A549 (cell line): ENCODE results near the gene ARHGEF16. TPM values are rescaled to one million over a fixed set of nuclear protein-coding genes. Genes with fewer than 3 reads are reported as not detected.

ENCODE experiments used
- ATAC-seq, 2 experiments: fragments of 200-7000 bp in 1 of 2; fragments of >200 bp in 1 of 2; cut with Nextera tagmentation in 1 of 2; cut with Tn5 transposase in 1 of 2; 3 replicates each; pipeline versions ENCODE4 v1.8.0 to v1.9.1; 2018 to 2020; ENCODE audit warnings: mild to moderate bottlenecking in 1 of 2, moderate library complexity in 1 of 2
- CTCF ChIA-PET: fragments of 300-600 bp; sonication (Branson Sonifier 250); formaldehyde crosslinking; extraction: SDS; loops from one replicate; lab custom pipeline; 2021; ENCODE audit warnings: antibody characterized with exemption, inconsistent platforms; lab: Yijun Ruan, JAX
- POLR2A ChIA-PET: fragments of 350-600 bp; formaldehyde crosslinking; extraction: SDS; loops from one replicate; lab custom pipeline; 2021; ENCODE audit warnings: antibody characterized with exemption, inconsistent platforms; lab: Yijun Ruan, JAX
- DNase-seq, 2 experiments: peaks; one replicate each; pipeline versions ENCODE4 v3.0.0 to v3.0.0-alpha.2; 2011 to 2016; ENCODE audit warnings: low read depth in 1 of 2, low spot score in 1 of 2
- FAIRE-seq: peaks from 2 replicates; lab custom pipeline; 2011; peaks lifted over from hg19 to GRCh38; lab: Jason Lieb, UNC
- H3K27ac ChIP-seq, 2 experiments: fragments of >200 bp; sonication (Bioruptor Twin); formaldehyde crosslinking; 3 replicates each; pipeline ENCODE4 v1.5.1; 2016 to 2017
- H3K4me1 ChIP-seq: fragments of >200 bp; sonication (Bioruptor Twin); formaldehyde crosslinking; 3 replicates; pipeline ENCODE4 v1.6.1; 2016
- H3K4me2 ChIP-seq: fragments of >200 bp; sonication (Bioruptor Twin); formaldehyde crosslinking; 3 replicates; pipeline ENCODE4 v1.6.1; 2016
- H3K4me3 ChIP-seq: fragments of >200 bp; sonication (Bioruptor Twin); formaldehyde crosslinking; 3 replicates; pipeline ENCODE4 v1.5.1; 2016
- H3K9me3 ChIP-seq: fragments of >200 bp; sonication (Bioruptor Twin); formaldehyde crosslinking; 3 replicates; pipeline ENCODE4 v1.6.1; 2016
- CEBPB ChIP-seq, 2 experiments: fragments of >200 bp in 1 of 2; sonication (Bioruptor Twin) in 1 of 2; formaldehyde crosslinking in 1 of 2; IDR thresholded peaks; 2 replicates each; pipeline ENCODE4 v1.6.1; 2012 to 2016
- ELK1 ChIP-seq: fragments of 150-350 bp; IDR thresholded peaks from 2 replicates; pipeline ENCODE4 v1.6.1; 2014; ENCODE audit warnings: low read depth, mild to moderate bottlenecking, low read length
- FOSL2 ChIP-seq, 2 experiments: fragments of 450-650 bp in 1 of 2; fragments of >200 bp in 1 of 2; sonication (Bioruptor Twin) in 1 of 2; formaldehyde crosslinking; IDR thresholded peaks; 2 replicates each; pipeline versions ENCODE4 v1.5.0 to v1.6.1; 2016 to 2020; ENCODE audit warnings: mild to moderate bottlenecking in 1 of 2, moderate library complexity in 1 of 2
- GATA3 ChIP-seq: IDR thresholded peaks from 2 replicates; pipeline ENCODE4 v1.6.1; 2012; ENCODE audit warnings: borderline replicate concordance
- HDAC2 ChIP-seq: fragments of 200-600 bp; sonication (generic); IDR thresholded peaks from 2 replicates; pipeline ENCODE4 v1.6.1; 2016
- HEYL ChIP-seq: fragments of 250-450 bp; sonication (Bioruptor Pico); IDR thresholded peaks from 2 replicates; pipeline ENCODE4 v1.8.0; 2021; ENCODE audit warnings: mild to moderate bottlenecking, moderate library complexity
- HOXB5 ChIP-seq: fragments of 250-450 bp; sonication (Bioruptor Pico); IDR thresholded peaks from 2 replicates; pipeline ENCODE4 v1.5.0; 2020; ENCODE audit warnings: mild to moderate bottlenecking, moderate library complexity
- KDM1A ChIP-seq: fragments of 200-600 bp; sonication (generic); IDR thresholded peaks from 2 replicates; pipeline ENCODE4 v1.6.1; 2016; ENCODE audit warnings: low read depth, mild to moderate bottlenecking
- MAZ ChIP-seq: fragments of 150-350 bp; IDR thresholded peaks from 2 replicates; pipeline ENCODE4 v1.6.1; 2014; ENCODE audit warnings: antibody characterized with exemption, low read depth, low read length, borderline replicate concordance
- MYC ChIP-seq: IDR thresholded peaks from 2 replicates; pipeline ENCODE4 v1.6.1; 2012; ENCODE audit warnings: mild to moderate bottlenecking, inconsistent platforms, low read length, improper control_type of control experiment, borderline replicate concordance
- NR3C1 ChIP-seq: fragments of >200 bp; sonication (Bioruptor Twin); formaldehyde crosslinking; IDR thresholded peaks from 3 replicates; pipeline ENCODE4 v1.6.1; 2017
- PBX3 ChIP-seq: IDR thresholded peaks from 2 replicates; pipeline ENCODE4 v1.6.1; 2012
- POLR2A ChIP-seq: IDR thresholded peaks from 2 replicates; pipeline ENCODE4 v1.6.1; 2012; ENCODE audit warnings: mild to moderate bottlenecking, low read length
- RAD21 ChIP-seq, 2 experiments: fragments of >200 bp in 1 of 2; sonication (Bioruptor Twin) in 1 of 2; formaldehyde crosslinking in 1 of 2; IDR thresholded peaks in 1 of 2; conservative IDR thresholded peaks in 1 of 2; 2 replicates in 1 of 2; 3 replicates in 1 of 2; pipeline ENCODE4 v1.6.1; 2012 to 2018; ENCODE audit warnings: inconsistent platforms in 1 of 2
- RARB ChIP-seq: fragments of 250-450 bp; sonication (Bioruptor Pico); IDR thresholded peaks from 2 replicates; pipeline ENCODE4 v1.8.0; 2021; ENCODE audit warnings: mild to moderate bottlenecking, moderate library complexity
- REST ChIP-seq: fragments of 200-600 bp; sonication (generic); IDR thresholded peaks from 2 replicates; pipeline ENCODE4 v1.6.1; 2016; ENCODE audit warnings: antibody characterized with exemption, mild to moderate bottlenecking, moderate library complexity
- TP53 ChIP-seq: fragments of 250-450 bp; sonication (Bioruptor Pico); IDR thresholded peaks from 2 replicates; pipeline ENCODE4 v1.5.0; 2021; ENCODE audit warnings: mild to moderate bottlenecking, moderate library complexity
- ZNF302 ChIP-seq: fragments of 250-450 bp; sonication (Bioruptor Pico); IDR thresholded peaks from 2 replicates; pipeline ENCODE4 v1.9.0; 2021; ENCODE audit warnings: inconsistent platforms, mild to moderate bottlenecking, moderate library complexity
- ZSCAN20 ChIP-seq: fragments of 250-450 bp; sonication (Bioruptor Pico); IDR thresholded peaks from 2 replicates; pipeline ENCODE4 v1.8.0; 2022; ENCODE audit warnings: mild to moderate bottlenecking, moderate library complexity
- WGBS: methylation state at CpG from one replicate; pipeline ENCODE4 v1.1.6; 2017; ENCODE audit errors: missing lambda C conversion rate; 5-methylcytosine and 5-hydroxymethylcytosine counted together
- polyA plus RNA-seq, 4 experiments: library from polyadenylated mRNA; depleted of rRNA in 3 of 4; stranded (reverse); fragments of >200 nt; fragmentation: RNase III in 1 of 4; extraction: RNeasy Plus Mini Kit Qiagen cat#74134 plus additional on column Dnase treatment in 1 of 4; gene quantifications; 2 replicates in 3 of 4; 3 replicates in 1 of 4; pipeline ENCODE4 v1.2.3, GENCODE V29; 2011 to 2017
- TF ChIP-seq, protein P1 (sequence below): fragments of >200 bp; sonication (Bioruptor Twin); formaldehyde crosslinking; IDR thresholded peaks from 3 replicates; pipeline ENCODE4 v1.5.1; 2016

Gene ARHGEF16
- polyA plus RNA-seq, 2 of the 4 experiments (the other 2 are of a cell fraction): 1.4 to 3.2 TPM

DNA sequence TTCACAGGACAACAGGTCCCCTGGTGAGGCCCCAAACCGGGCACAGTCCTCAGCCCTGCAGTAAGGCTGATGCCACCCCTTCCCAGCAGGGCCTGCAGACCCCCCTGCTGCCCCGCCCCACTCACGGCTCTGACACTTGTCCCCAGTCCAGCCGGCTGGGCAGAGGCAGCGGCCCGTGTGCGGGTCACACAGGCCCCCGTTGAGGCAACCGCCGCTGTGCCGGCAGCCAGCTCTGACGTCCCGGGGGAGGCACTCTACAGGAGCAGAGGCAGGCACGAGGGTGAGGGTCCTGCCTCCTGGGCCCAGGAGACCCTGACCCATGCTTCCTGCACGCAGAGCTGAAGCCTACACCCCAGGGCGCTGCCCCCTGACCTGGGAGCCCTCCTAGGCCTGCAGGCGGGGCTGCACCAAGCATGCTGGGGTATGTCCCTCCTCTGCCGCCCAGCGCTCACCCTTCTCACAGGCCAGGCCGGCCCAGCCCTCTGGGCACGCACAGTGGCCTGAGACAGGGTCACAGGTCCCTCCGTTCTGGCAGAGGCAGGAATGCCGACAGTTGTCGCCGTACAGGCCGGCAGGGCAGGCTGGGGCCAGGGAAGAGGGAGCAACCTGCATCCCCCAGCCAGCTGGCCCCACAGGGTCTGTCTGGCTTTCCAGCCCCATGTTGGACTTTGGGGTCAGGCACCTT lies 43.9 kb downstream of the ARHGEF16 start:
- POLR2A ChIA-PET: no interaction called here
- ATAC-seq: no peak
- Histone ChIP-seq H3K4me1 (peaks cover 4% of the 10 kb centered on the region; the same call in 1 of the 3 replicates), H3K27ac (no peak overlapping the region), H3K4me2 (no peak overlapping the region), H3K4me3 (no peak overlapping the region), H3K9me3 (no peaks in the 10 kb centered on the region)
- CTCF ChIA-PET: interaction anchor here (1.6 to 1.7 kb wide), 2 partner anchors 121 to 122 kb away, joined by 3 to 5 read pairs; no protein-coding TSS in a partner anchor
- no peak for FAIRE-seq
- no peak for DNase-seq
- WGBS: 90% methylated on average over 11 of the region's 26 CpGs
- TF ChIP-seq CEBPB (IDR thresholded peaks at IDR 0.05): no peak
- no peak for TF ChIP-seq TP53 (CRISPR knock-in tag)
- no peak for TF ChIP-seq RAD21 (conservative IDR thresholded peaks at IDR 0.05 in 1 of 2, IDR thresholded peaks at IDR 0.05 in 1 of 2)

DNA sequence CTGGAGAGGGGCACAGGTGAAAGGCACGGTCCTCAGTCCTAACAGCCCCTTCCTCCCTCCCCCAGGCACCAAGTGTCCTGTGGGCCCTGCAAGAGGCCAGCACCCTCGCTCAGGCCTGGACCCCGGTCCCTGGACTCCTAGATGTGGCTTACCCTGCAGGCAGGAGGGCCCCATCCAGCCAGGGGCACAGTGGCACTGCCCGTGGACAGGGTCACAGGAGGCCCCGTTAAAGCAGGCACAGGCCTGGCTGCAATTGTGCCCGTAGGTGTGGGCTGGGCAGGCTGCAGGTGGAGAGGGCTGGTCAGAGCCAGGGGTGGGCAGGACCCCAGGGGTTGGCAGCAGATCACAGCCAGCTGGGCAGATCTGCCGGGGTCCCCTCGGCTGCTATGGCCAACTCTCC lies 44.5 kb downstream of the ARHGEF16 start:
- no peak overlapping the region for H3K4me3 ChIP-seq
- TF ChIP-seq POLR2A (no peak), MAZ (no peak), GATA3 (no peak), HEYL (CRISPR knock-in tag) (no peak), MYC (no peak), PBX3 (no peak), KDM1A (no peak), ELK1 (no peak), HOXB5 (no peak), ZSCAN20 (CRISPR knock-in tag) (no peak)
- TF ChIP-seq, all 56 proteins: peak for 0
- ATAC-seq (no peak), FAIRE-seq (no peak), DNase-seq (no peak)
- ChIA-PET POLR2A (no interaction called here), CTCF (interaction anchor here (1.4 to 2.0 kb wide), 4 partner anchors 66 to 122 kb away, joined by 3 to 6 read pairs (median 5); no protein-coding TSS in a partner anchor)
- H3K27ac ChIP-seq: no peak overlapping the region
- whole genome bisulfite sequencing: 42% methylated on average over 2 of the region's 8 CpGs
- H3K4me2 ChIP-seq: no peak overlapping the region
- peaks cover 10% of the 10 kb centered on the region for H3K4me1 ChIP-seq
- H3K9me3 ChIP-seq: no peaks in the 10 kb centered on the region

- DNase-seq (no peak), ATAC-seq (no peak), FAIRE-seq (no peak)
- H3K4me2 ChIP-seq: no peak overlapping the region
- TF ChIP-seq MAZ (no peak), HDAC2 (no peak), FOSL2 (IDR thresholded peaks at IDR 0.05) (no peak), FOSL2 (CRISPR knock-in tag; IDR thresholded peaks at IDR 0.05) (no peak), TP53 (CRISPR knock-in tag) (no peak), ZNF302 (CRISPR knock-in tag) (no peak), NR3C1 (no peak), ZSCAN20 (CRISPR knock-in tag) (no peak), REST (no peak), RARB (no peak)
- TF ChIP-seq, protein P1, sequence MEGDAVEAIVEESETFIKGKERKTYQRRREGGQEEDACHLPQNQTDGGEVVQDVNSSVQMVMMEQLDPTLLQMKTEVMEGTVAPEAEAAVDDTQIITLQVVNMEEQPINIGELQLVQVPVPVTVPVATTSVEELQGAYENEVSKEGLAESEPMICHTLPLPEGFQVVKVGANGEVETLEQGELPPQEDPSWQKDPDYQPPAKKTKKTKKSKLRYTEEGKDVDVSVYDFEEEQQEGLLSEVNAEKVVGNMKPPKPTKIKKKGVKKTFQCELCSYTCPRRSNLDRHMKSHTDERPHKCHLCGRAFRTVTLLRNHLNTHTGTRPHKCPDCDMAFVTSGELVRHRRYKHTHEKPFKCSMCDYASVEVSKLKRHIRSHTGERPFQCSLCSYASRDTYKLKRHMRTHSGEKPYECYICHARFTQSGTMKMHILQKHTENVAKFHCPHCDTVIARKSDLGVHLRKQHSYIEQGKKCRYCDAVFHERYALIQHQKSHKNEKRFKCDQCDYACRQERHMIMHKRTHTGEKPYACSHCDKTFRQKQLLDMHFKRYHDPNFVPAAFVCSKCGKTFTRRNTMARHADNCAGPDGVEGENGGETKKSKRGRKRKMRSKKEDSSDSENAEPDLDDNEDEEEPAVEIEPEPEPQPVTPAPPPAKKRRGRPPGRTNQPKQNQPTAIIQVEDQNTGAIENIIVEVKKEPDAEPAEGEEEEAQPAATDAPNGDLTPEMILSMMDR: no peak
- no peaks in the 10 kb centered on the region for H3K9me3 ChIP-seq
- POLR2A ChIA-PET: no interaction called here
- H3K4me3 ChIP-seq: no peak overlapping the region
- whole genome bisulfite sequencing: 80% methylated on average over 1 of the region's 22 CpGs
- H3K27ac ChIP-seq: no peak overlapping the region
- CTCF ChIA-PET: interaction anchor here (1.4 to 2.0 kb wide), 4 partner anchors 9 to 119 kb away, joined by 3 to 9 read pairs (median 6); no protein-coding TSS in a partner anchor
- H3K4me1 ChIP-seq: peaks cover 16% of the 10 kb centered on the region
These were observed 45.1 kb downstream of the ARHGEF16 start for GRCh38 chr1:3499611-3500010.
